PC-9 (cell line): Measurements from ENCODE around the gene CHMP1B. TPM values are rescaled to one million over a fixed set of nuclear protein-coding genes. Genes with fewer than 3 reads are reported as not detected.

Source experiments
- BruUV-seq: library from RNA; stranded (reverse); fragments of 400-500 nt; replicated peaks from 2 replicates; lab custom pipeline; 2021; lab: Mats Ljungman, UMichigan
- CTCF ChIA-PET: fragments of 300-600 bp; sonication (Branson Sonifier 250); formaldehyde crosslinking; loops from one replicate; lab custom pipeline; 2022; ENCODE audit warnings: antibody characterized with exemption; lab: Charles Lee
- POLR2A ChIA-PET: fragments of 300-600 bp; sonication (Branson Sonifier 250); formaldehyde crosslinking; loops from one replicate; lab custom pipeline; 2022; ENCODE audit warnings: antibody characterized with exemption; ENCODE audit not compliant: unreplicated experiment; lab: Charles Lee
- DNase-seq, 2 experiments: peaks; one replicate each; pipeline versions ENCODE4 v3.0.0 to v3.0.0-alpha.2; 2015 to 2022; ENCODE audit warnings: mixed read lengths in 1 of 2
- H2AFZ ChIP-seq: fragments of 200-600 bp; sonication (generic); 2 replicates; pipeline ENCODE4 v1.8.1; 2017; ENCODE audit warnings: antibody characterized with exemption
- H3F3A ChIP-seq: fragments of 200-600 bp; sonication (generic); 2 replicates; pipeline ENCODE4 v1.8.1; 2017; ENCODE audit warnings: antibody characterized with exemption, mild to moderate bottlenecking, low read depth; ENCODE audit not compliant: insufficient read depth
- H3K27ac ChIP-seq: fragments of 200-600 bp; sonication (generic); 2 replicates; pipeline ENCODE4 v1.6.1; 2016; ENCODE audit warnings: mixed run types
- H3K27me3 ChIP-seq: fragments of 200-600 bp; sonication (generic); 2 replicates; pipeline ENCODE4 v1.6.1; 2016; ENCODE audit warnings: low read depth, mixed run types; ENCODE audit not compliant: insufficient read depth
- H3K36me3 ChIP-seq: fragments of 200-600 bp; sonication (generic); 2 replicates; pipeline ENCODE4 v1.6.1; 2016; ENCODE audit warnings: low read depth, mixed run types
- H3K4me1 ChIP-seq: fragments of 200-600 bp; sonication (generic); replicated peaks from 2 replicates; pipeline ENCODE4 v1.6.1; 2016; ENCODE audit warnings: mixed run types; ENCODE audit not compliant: insufficient read depth
- H3K4me2 ChIP-seq: fragments of 200-600 bp; sonication (generic); 2 replicates; pipeline ENCODE4 v1.6.1; 2017; ENCODE audit warnings: mixed run types
- H3K4me3 ChIP-seq: fragments of 200-600 bp; sonication (generic); 2 replicates; pipeline ENCODE4 v1.6.1; 2016; ENCODE audit warnings: mixed run types
- H3K79me2 ChIP-seq: fragments of 200-600 bp; sonication (generic); 2 replicates; pipeline ENCODE4 v1.6.1; 2017; ENCODE audit warnings: low read depth, mixed run types
- H3K9me2 ChIP-seq: fragments of 200-600 bp; sonication (generic); 2 replicates; pipeline ENCODE4 v1.8.1; 2017; ENCODE audit warnings: mild to moderate bottlenecking; ENCODE audit not compliant: insufficient read depth
- H3K9me3 ChIP-seq: fragments of 200-600 bp; sonication (generic); 2 replicates; pipeline ENCODE4 v1.8.1; 2016; ENCODE audit warnings: low read depth; ENCODE audit not compliant: insufficient read depth
- H4K20me1 ChIP-seq: fragments of 200-600 bp; sonication (generic); 2 replicates; pipeline ENCODE4 v1.8.1; 2017; ENCODE audit not compliant: insufficient read depth
- EZH2 ChIP-seq: fragments of 200-600 bp; sonication (generic); IDR thresholded peaks from 2 replicates; pipeline ENCODE4 v1.8.0; 2017; ENCODE audit warnings: antibody characterized with exemption, low read depth
- intact Hi-C: fragments of 100-400 bp; cut with micrococcal nuclease; formaldehyde crosslinking; loops from one replicate; pipeline ENCODE4 v1.10.0; 2022; ENCODE audit not compliant: unreplicated experiment
- total RNA-seq: library from RNA; stranded (reverse); gene quantifications from 2 replicates; pipeline ENCODE4 v1.2.3, GENCODE V29; 2021
- TF ChIP-seq, protein P1 (sequence below): fragments of 200-600 bp; sonication (generic); conservative IDR thresholded peaks from 2 replicates; pipeline ENCODE4 v1.6.1; 2017; ENCODE audit warnings: mixed run types, antibody characterized with exemption, mild to moderate bottlenecking, moderate library complexity

CHMP1B gene
- total RNA-seq, 1 experiment from 2014 or later = 68.0 TPM

DNA sequence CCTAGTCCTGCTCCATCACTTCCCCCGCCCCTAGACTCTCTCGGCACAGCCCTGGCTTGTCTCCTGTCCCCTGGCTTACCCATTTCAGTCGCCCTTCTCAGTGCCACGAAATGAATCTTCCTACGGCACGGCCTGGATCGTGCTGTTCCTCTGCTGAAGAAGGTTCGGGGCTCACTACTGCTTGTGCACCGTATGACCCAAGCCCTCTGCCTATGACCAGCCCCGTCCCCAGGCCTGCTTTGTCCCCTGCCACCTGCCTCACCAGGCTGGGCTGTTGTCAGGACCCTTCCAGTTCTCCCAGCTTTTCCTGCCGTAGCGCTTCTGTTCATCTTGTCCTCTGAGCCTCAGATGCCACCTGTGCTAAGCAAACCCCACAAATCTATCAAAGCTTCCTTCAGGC lies 13.9 kb downstream of the CHMP1B start:
- TF ChIP-seq, protein P1, sequence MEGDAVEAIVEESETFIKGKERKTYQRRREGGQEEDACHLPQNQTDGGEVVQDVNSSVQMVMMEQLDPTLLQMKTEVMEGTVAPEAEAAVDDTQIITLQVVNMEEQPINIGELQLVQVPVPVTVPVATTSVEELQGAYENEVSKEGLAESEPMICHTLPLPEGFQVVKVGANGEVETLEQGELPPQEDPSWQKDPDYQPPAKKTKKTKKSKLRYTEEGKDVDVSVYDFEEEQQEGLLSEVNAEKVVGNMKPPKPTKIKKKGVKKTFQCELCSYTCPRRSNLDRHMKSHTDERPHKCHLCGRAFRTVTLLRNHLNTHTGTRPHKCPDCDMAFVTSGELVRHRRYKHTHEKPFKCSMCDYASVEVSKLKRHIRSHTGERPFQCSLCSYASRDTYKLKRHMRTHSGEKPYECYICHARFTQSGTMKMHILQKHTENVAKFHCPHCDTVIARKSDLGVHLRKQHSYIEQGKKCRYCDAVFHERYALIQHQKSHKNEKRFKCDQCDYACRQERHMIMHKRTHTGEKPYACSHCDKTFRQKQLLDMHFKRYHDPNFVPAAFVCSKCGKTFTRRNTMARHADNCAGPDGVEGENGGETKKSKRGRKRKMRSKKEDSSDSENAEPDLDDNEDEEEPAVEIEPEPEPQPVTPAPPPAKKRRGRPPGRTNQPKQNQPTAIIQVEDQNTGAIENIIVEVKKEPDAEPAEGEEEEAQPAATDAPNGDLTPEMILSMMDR = no peak
- TF ChIP-seq EZH2 = no peak
- no peak overlapping the region for H2AFZ ChIP-seq
- no peak overlapping the region for H3K27ac ChIP-seq
- no peak overlapping the region for H3K4me2 ChIP-seq
- no peaks in the 10 kb centered on the region for H3K36me3 ChIP-seq
- 0 out of 2 replicates have a peak, but pooled peaks cover 7% of the 10 kb centered on the region for H3F3A ChIP-seq
- H3K4me1 ChIP-seq = peaks cover 7% of the 10 kb centered on the region
- no peaks in the 10 kb centered on the region for H3K27me3 ChIP-seq
- CTCF ChIA-PET = no interaction called here
- no peaks in the 10 kb centered on the region for H3K9me3 ChIP-seq
- no peaks in the 10 kb centered on the region for H3K79me2 ChIP-seq
- H4K20me1 ChIP-seq = no peaks in the 10 kb centered on the region
- POLR2A ChIA-PET = interaction anchor here (0.7 kb wide), 1 partner anchor 1939 kb away, joined by 8 read pairs; no protein-coding TSS in a partner anchor
- H3K9me2 ChIP-seq = no peaks in the 10 kb centered on the region
- BruUV-seq = no TSS peak
- H3K4me3 ChIP-seq = no peak overlapping the region
- DNase-seq = no peak
- intact Hi-C loops = no loop called here

DNA sequence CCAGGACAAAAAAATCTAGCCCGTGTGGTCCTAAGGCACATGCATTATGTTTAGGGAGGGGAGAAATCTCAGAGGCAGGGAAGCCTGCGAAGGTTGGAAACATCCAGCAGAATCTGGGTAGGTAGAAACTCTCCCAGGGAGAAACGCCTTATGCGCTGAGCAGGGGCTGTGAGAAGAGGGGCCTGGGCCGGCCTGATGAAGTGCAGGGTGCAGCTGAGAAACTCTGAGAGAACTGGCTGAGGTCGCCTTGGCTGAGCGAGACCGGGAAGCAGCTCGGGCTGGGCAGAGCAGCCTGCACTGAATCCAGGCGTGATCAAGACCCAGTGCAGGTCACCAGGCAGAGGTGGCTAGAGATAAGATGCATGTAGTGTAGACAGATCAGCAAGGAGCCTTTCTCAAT lies 15.1 kb downstream of the CHMP1B start:
- H3F3A ChIP-seq = no peaks in the 10 kb centered on the region; the same call in 1 of the 2 replicates
- DNase-seq = no peak
- H3K79me2 ChIP-seq = no peaks in the 10 kb centered on the region
- no TSS peak for BruUV-seq
- H3K9me3 ChIP-seq = no peaks in the 10 kb centered on the region
- H2AFZ ChIP-seq = no peak overlapping the region
- no peak overlapping the region for H3K4me3 ChIP-seq
- no peaks in the 10 kb centered on the region for H4K20me1 ChIP-seq
- no peak overlapping the region for H3K4me2 ChIP-seq
- TF ChIP-seq, protein P1 = no peak
- no peak for TF ChIP-seq EZH2
- H3K27ac ChIP-seq = no peak overlapping the region
- ChIA-PET POLR2A (no interaction called here), CTCF (interaction anchor here (0.5 kb wide), 1 partner anchor 27 kb away, joined by 3 read pairs; no protein-coding TSS in a partner anchor)
- H3K27me3 ChIP-seq = no peaks in the 10 kb centered on the region
- H3K36me3 ChIP-seq = no peaks in the 10 kb centered on the region
- H3K4me1 ChIP-seq = no peaks in the 10 kb centered on the region
- H3K9me2 ChIP-seq = no peaks in the 10 kb centered on the region
- intact Hi-C loops = no loop called here

DNA sequence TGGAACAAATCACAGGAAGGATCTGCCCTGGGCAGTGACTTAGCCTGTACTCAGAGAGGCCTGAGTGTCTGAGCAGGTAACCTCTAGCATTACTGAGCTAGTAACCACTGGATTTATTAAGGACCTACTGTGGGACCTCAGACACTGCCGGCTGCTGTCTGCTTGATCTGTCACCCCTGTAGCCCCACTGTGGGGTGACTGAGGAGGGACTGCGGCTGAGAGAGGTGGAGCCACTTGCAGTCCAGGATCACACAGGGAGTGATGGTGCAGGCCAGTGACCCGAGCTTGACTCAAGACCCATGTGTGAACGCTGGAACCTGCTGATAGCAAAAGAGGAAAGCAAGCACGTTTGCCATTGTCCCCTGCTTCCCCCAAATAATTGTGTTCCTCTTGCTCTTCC lies 15.6 kb downstream of the CHMP1B start:
- TF ChIP-seq EZH2 = no peak
- TF ChIP-seq, protein P1 = no peak
- H3K4me2 ChIP-seq = no peak overlapping the region
- H3K4me1 ChIP-seq = no peaks in the 10 kb centered on the region
- H3K4me3 ChIP-seq = no peak overlapping the region
- H3K79me2 ChIP-seq = no peaks in the 10 kb centered on the region
- no TSS peak for BruUV-seq
- CTCF ChIA-PET = interaction anchor here (0.5 kb wide), 1 partner anchor 27 kb away, joined by 3 read pairs; no protein-coding TSS in a partner anchor
- H3K27me3 ChIP-seq = no peaks in the 10 kb centered on the region
- POLR2A ChIA-PET = no interaction called here
- H3K36me3 ChIP-seq = no peaks in the 10 kb centered on the region
- no peaks in the 10 kb centered on the region; the same call in 1 of the 2 replicates for H3F3A ChIP-seq
- no peaks in the 10 kb centered on the region for H3K9me3 ChIP-seq
- no peak overlapping the region for H3K27ac ChIP-seq
- no peaks in the 10 kb centered on the region for H3K9me2 ChIP-seq
- intact Hi-C loops = no loop called here
- no peak overlapping the region for H2AFZ ChIP-seq
- no peak for DNase-seq
- H4K20me1 ChIP-seq = no peaks in the 10 kb centered on the region
